GM21423 (cell line): ENCODE measurements around the gene CBLB.
"Not testable (repeated sequence)": the region's sequence is repeated elsewhere in the genome, so short reads cannot be mapped to it uniquely, and the experiment has no call there.

Source experiments
- ATAC-seq: cut with Tn5 transposase; IDR thresholded peaks from one replicate; pipeline ENCODE4 v1.9.1; 2021; ENCODE audit warnings: mild to moderate bottlenecking, moderate library complexity; ENCODE audit not compliant: unreplicated experiment

CBLB gene

DNA sequence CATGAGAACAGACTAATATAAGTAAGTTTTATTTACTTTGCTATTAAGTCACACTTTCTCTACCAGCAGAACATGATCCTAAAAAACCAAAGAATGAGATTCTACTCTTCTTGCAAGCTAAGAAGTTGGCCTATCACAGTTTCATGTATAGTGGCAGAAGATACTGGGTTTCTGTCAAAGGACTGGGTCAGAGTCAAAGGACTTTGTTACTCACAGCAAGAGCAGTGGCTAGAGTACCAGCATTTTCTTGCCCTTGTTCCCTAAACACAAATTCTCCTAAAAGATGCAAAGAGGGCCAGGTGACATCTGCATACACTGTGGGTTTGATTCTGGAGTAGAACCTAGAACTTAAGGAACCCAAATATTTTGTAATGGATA, 105.2 kb downstream of the CBLB start:
- no peak for ATAC-seq

DNA sequence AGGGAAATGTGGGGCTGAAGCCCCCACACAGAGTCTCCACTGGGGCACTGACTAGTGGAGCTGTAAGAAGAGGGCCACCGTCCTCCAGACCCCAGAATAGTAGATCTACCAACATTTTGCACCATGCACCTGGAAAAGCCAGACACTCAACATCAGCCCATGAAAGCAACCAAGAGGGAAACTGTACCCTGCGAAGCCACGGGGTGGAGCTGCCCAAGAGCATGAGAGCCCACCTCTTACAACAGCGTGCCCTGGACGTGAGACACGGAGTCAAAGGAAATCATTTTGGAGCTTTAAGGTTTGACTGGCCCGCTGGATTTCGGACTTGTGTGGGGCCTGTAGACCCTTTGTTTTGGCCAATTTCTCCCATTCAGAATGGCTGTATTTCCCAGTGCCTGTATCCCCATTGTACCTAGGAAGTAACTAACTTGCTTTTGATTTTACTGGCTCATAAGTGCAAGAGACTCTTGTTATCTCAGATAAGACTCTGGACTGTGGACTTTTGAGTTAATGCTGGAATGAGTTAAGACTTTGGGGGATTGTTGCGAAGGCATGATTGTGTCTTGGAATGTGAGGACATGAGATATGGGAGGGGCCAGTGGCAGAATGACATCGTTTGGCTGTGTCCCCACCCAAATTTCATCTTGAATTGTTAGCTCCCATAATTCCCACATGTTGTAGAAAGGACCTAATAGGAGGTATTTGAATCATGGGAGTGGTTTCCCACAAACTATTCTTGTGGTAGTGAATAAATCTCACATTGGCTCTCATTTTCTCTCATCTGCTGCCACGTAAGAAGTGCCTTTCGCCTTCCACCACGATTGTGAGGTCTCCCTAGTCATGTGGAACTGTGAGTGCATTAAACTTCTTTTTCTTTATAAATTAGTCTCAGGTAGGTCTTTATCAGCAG, 105.8 kb downstream of the CBLB start:
- ATAC-seq: no peak

DNA sequence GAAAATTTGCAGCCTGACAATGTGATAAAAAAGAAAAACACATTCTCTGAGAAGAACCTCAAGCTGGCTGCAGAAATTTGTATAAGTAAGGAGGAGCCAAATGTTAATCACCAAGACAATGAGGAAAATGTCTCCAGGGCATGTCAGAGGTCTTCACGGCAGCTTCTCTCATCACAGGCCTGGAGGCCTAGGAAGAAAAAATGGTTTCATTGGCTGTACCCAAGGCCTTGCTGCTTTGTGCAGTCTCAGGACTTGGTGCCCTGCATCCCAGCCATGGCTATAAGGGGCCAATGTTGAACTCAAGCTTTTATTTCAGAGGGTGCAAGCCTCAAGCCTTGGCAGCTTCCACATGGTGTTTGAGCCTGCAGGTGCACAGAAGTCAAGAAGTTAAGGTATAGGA, 106.6 kb downstream of the CBLB start:
- ATAC-seq: not testable (repeated sequence)

DNA sequence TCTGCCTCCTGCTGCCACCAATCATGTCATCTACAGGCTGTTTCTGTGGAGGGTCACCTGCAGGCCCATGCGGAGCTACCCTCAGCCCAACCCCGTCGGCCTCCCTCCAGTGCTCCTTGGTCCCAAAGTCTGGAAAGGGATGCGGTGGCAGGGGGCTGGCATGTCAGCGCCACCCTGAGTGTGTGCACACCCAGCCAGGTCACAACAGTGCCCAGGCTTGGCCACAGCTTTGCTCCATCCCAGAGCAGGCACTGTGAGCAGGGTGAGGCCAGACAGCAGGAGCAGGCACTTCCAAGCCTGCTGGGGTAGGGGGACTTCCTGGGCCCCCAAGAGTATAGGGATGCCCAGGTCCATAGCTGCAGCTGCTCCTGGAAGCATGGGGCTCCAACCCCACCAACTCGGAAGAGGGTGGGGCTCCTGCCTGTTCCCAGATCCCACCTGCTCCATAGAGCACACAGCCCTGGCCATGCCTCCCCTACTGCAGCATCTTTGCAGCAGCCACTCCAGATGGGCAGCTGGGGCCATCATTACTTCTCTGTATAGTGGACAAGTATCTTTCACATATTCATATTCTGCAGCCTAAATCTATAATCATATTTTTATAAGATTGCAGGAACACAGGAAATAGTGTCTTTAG, 109.3 kb downstream of the CBLB start:
- no peak for ATAC-seq

DNA sequence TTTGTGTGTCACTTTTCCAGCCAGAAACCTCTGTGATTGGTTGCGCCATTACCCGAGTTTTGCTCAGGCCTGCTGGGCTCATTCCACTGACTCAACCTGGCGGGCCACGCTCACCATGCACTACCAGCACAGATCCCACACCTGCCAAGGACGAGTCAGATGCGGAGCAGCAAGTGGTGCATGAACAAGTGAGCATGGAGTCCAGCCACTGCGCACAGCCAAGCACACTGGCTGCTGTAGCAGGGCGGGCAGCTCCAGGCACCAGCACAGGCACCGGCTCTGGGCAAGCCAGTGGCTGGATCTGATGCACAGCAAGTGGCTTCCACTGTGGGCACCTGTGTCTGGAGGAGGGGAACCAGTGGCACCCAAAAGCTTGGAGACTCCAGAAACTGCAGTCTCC, 110.4 kb downstream of the CBLB start:
- ATAC-seq: no peak

DNA sequence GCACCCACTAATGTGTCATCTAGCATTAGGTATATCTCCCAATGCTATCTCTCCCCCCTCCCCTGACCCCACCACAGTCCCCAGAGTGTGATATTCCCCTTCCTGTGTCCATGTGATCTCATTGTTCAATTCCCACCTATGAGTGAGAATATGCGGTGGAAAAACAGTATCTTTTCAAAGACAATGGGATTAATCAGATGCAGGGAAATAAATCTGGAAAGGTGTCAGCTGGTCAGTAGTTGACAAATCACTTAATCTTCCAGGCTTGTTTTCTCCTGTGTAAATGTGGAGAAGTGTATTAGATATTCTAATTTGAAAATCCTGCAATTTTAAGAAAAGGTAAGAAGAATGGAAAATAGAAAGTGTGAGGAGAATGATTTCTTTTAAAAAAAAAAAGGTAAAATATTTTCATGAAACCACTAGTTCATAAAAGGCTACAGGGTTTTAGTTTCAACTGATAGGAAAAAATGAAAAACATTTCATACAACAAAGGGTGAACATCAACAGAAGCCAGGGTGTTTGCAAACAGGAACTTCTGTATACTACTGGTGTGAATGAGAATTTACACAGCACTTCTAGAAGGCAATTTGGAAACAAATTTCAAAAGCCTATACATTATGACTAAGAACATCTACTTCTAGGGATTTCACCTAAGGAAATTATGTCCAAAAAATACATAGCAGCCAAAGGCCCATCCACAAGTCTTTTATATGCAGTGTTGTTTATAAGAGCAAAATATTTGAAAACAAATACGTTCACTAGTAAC, 113.5 kb downstream of the CBLB start:
- no peak for ATAC-seq

DNA sequence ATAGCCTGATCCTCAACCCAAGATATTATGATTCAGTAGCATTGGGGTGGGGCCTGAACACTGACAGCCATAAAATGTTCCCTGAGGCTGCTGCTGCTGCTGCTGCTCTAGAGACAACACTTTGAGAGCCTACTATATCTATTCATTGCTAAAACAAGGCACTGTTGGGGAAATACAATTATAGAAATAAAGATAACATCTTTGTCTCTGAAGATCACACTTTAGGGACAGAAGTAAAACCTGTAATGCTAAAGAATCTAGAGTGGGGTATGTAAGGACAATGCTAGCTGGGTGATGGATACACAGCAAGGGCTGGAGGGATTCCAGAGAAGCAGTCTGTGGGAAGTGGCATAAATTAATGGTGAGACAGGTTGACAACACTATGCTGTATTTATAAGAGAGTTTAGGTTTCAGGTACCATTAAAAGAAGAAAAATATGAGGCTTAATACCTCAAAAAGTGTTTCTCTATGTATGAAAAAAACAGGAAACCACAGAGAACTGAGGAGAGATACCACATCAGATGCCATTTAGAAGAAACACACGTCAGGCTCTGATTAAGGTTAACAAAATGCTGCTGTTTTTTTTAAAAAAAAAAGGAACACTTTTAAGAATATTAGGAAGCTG, 115.9 kb downstream of the CBLB start:
- peak; percentile 65 for ATAC-seq

DNA sequence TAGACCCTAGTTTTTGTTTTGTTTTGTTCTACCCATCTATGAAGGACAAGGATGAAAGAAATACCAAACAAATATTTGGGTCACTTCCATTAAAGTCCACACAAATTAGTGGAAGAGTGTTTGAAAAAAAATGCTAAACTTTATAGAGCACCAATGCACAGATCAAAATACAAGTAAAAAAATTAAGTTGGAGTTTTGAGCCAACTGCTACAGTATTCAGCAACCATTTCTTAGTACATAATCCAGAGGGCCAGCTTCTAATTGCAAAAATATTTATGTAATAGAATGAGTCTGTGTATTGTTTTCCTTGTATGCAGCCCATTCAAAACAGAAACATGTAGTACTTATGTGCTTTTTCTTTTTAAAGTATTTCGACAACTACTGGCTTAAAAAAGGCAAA, 121.1 kb downstream of the CBLB start:
- ATAC-seq: no peak

DNA sequence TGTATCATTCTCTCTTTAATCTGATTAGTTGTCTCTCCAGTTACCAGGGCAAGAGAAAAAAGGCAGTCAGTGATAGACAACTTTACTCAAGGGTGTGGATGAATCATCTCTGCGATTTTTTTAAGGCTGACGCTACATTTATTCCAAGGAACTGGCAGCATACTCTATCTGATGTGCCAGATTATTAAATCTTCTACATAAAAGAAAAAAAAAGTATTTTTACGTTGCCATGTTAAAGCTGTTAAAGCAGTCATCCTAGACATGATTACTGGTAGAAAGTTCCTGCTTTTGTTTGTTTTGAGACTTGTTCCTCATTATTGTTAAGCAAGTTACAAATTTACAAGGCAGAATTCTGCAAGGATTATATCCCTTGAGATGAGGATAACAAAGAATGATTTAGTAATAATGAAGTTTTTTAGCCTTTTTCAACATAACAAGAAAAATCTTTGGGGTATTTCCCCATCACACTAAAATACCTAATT, 121.7 kb downstream of the CBLB start:
- ATAC-seq: peak; percentile 4

DNA sequence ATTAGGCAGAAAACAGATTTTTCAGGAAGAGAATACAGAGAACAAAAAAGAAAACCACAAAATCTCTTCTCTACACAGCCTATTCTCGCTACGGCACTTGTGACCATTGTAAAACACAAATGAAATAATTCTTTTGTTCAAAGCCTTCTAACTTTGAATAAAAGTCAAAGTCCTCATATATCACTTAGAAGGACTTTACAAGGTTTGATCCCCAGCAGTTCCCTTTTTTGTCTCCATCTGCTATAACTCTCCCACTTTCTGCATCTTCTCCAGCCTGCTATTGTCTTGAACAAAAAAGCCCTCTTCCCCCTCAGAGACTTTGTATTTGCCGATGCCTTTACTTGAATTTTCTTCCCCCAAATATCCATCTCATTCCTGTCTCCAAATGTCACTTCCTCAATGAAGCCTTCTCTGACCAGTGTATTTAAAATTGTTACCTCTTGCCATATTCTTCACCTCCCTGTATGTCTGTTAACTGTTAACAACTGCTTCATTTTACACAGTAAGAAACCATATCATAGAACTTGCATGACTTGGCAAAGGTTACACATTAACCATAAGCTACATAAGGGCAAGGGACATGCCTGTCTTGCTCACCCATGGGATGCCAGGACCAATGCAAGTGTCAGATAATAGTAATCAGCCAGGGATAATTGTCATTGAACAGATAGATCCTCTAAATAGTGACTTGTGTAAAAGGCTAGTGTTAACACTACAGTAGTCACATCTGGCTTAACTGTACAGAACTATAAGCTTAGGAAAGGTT, 122.4 kb downstream of the CBLB start:
- peak; percentile 91 for ATAC-seq

DNA sequence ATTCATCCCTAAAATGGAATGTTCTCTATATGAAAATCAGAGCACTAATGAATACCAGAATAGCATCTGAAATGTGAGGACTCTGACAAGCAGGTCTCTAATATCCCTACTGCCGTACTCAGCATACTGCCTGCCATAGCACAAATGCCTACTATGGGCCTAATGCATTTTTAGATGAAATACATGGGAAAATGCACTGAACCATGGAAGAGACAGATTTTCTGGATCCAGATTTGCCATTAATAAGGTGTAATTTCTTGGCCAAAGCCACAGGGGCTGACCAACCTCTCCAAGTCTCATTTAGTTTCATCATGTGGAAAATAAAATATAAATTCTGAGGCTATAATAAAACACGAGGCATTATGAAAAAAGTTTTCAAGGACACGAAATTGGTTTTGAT, 123.8 kb downstream of the CBLB start:
- no peak for ATAC-seq

DNA sequence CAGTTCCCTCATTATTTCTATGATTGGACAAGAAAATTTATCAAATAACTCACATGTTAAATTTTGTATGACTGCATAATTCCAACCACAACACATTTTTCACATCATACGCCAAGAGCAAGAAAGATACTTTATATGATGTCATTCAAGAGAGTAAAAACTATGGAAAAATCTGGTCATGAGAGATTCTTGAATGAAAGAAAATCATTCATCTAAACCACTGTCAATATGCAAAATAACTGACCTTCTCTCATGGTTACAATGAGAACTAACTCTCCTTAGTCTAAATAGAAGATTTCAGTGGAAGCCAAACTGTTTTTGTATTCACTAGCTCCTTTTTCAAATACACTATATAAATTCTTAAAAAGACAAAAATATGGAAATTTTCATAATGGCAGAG, 124.6 kb downstream of the CBLB start:
- no peak for ATAC-seq

DNA sequence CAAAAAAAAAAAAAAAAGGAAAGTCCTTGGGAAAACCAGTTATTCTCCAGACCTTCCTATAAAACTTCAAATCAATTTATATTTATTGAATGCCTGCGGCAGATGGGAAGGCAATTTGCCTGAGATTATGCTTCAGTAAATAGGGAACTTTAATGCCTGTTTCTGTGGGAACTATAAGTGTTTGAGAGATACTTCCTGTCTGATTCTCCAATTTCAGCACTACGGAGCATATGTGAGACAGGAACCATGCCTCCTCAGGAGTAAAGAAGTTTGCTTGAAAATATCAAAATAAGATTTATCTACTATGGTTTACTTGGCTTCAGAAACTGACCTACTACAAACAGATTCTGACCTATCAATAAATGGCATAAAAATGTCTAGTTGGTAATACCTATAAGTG, 135.5 kb downstream of the CBLB start:
- no peak for ATAC-seq

DNA sequence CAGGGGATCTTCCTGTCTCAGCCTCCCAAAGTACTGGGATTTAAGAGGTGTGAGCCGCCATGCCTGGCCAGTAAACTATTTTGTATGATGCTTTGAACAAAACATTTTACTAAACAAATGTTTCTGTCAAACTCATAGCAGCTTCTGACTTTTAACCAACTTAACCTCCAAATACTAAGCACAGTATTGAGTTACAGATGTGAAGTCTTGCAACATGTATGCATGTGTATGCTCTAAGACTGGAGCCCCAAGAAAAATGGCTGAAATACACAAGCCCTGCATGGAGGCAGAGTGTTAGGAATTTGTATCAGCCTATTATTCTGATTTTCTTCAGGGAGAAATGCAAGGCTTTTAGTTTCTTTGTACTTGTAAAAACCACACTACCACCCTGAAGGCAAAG, 137.1 kb downstream of the CBLB start:
- ATAC-seq: no peak

DNA sequence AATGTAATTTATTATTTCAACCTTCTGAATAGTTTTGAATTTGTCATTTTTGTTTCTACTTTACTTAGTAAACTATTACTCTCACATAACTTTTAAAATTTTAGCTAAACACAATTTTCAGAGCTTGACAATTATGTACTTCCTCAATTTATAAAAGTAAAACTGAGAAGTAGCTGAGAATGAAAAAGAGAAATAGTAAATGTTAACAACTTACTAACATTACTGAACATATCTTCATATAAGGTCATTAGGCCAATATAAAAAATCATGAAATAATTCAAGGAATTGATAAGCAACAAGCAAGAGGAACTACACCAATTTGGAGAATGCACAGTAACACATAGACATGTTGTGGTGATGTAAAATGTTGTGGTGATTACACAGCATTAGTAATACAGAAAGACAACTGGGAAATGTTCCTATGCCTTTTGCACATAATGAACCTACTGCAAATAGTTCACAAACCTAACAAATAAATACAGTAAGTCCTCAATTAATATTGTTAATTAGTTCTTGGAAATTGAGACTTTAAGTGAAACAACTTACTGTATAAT, 137.9 kb downstream of the CBLB start:
- no peak for ATAC-seq

DNA sequence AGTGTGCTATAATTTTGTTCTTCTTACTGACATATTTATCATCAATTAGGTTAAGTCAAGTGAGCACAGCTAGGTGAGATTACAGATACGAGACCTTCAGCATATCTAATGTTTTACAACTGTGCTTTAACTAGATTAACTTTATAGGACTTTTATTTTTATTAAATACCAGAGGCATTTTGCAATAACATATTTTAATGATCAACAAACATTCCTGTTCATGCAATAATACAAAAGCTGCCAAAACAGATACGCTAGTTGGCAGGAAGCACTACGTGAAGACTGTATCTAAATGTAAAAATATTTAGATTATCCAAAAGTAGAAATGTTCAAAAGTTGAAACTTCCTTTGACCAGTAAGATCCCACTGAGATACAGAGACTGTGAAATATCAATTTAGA, 139.1 kb downstream of the CBLB start:
- no peak for ATAC-seq

DNA sequence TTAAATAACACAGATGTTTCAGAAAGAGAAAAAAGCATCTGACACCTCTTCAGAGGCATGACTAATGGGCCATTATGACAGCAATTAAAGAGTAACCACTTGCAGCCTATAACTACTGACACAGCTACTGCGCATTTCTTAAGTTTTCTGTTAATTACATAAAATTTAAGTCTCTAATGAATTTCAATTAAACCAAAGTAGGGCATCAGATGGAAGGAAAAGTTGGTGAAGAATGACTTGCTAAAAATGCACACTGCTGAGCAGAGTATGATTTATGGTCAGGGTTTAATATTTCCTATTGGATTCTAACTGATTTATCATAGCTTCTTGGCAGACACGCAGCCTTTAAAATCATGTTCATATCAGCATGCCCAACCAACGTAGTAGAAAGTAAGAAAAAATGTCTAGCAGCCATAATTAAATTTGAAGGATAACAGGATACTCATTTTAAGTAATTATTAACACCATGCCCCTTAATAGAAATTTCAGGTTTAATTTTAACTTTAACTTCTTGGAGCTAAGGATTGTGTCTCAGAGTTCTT, 140.0 kb downstream of the CBLB start:
- no peak for ATAC-seq

DNA sequence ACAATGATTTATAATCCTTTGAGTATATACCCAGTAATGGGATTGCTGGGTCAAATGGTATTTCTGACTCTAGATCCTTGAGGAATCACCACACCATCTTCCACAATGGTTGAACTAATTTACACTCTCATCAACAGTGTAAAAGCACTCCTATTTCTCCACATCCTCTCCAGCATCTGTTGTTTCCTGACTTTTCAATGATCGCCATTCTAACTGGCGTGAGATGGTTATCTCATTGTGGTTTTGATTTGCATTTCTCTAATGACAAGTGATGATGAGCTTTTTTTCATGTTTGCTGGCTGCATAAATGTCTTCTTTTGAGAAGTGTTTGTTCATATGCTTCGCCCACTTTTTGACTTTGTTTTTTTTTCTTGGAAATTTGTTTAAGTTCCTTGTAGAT, 141.8 kb downstream of the CBLB start:
- not testable (repeated sequence) for ATAC-seq

DNA sequence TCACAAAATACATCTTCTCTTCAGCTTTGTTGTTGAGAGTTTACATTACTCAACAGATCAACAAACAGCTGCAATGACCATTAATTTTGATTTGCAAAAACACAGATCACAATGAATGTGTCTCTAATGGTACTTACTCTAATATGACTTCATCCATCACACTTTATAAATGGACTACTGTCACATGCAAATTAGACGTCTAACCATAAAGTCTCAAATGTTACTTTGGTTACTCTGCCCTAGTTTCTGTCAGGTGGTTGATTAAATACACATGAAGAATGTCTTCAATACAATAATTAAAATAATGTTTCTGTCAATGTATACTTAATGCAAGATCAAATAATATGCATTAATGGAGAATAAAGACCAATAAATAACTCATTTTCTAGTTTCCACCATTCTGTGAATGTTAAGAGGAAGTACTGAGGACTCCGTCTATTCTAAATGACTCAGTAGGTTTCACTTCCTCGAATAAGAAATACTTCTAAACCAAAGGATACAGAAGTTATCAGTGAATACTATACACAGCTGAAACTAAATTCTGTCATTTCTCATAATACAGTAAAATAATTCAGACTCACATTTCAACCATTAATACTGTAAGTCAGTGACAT, 145.8 kb downstream of the CBLB start:
- peak; percentile 100 for ATAC-seq
